GM13977 (cell line): Measurements from ENCODE around the gene ARHGAP36.

ENCODE experiments used
- DNase-seq: peaks from one replicate; pipeline ENCODE4 v3.0.0; 2012; ENCODE audit warnings: low spot score
- CTCF ChIP-seq: IDR thresholded peaks from 2 replicates; pipeline ENCODE4 v1.5.1; 2012; ENCODE audit warnings: mild to moderate bottlenecking, control low read depth; ENCODE audit not compliant: insufficient read depth; ENCODE audit errors: extremely low read depth, missing control alignments
- in situ Hi-C: fragments of 300-500 bp; cut with MboI; formaldehyde crosslinking; loops from one replicate; pipeline ENCODE4 v1.12.0; 2022; ENCODE audit warnings: low sequenced_read_pairs, low pct_unique_long_range_greater_than_20kb, mixed read lengths, inconsistent platforms; ENCODE audit not compliant: unreplicated experiment

Gene ARHGAP36, protein sequence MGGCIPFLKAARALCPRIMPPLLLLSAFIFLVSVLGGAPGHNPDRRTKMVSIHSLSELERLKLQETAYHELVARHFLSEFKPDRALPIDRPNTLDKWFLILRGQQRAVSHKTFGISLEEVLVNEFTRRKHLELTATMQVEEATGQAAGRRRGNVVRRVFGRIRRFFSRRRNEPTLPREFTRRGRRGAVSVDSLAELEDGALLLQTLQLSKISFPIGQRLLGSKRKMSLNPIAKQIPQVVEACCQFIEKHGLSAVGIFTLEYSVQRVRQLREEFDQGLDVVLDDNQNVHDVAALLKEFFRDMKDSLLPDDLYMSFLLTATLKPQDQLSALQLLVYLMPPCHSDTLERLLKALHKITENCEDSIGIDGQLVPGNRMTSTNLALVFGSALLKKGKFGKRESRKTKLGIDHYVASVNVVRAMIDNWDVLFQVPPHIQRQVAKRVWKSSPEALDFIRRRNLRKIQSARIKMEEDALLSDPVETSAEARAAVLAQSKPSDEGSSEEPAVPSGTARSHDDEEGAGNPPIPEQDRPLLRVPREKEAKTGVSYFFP

GRCh38 chrX:131058136-131058868, at the start of gene ARHGAP36:
Gene ARHGAP36, plus strand, starts transcription at chrX:131058346. Its CDS starts 23,320 bp downstream, at chrX:131081666.
- in situ Hi-C loops, result no loop called here
- no peak for DNase-seq
- no peak for TF ChIP-seq CTCF

- in situ Hi-C loops, result no loop called here
- TF ChIP-seq CTCF, result no peak
- DNase-seq, result no peak
Measured at GRCh38 chrX:131010186-131010585, 48.0 kb upstream of the ARHGAP36 start.

GRCh38 chrX:131025336-131025735, 32.8 kb upstream of the ARHGAP36 start:
- TF ChIP-seq CTCF, result no peak
- DNase-seq, result no peak
- in situ Hi-C loops, result no loop called here

DNA sequence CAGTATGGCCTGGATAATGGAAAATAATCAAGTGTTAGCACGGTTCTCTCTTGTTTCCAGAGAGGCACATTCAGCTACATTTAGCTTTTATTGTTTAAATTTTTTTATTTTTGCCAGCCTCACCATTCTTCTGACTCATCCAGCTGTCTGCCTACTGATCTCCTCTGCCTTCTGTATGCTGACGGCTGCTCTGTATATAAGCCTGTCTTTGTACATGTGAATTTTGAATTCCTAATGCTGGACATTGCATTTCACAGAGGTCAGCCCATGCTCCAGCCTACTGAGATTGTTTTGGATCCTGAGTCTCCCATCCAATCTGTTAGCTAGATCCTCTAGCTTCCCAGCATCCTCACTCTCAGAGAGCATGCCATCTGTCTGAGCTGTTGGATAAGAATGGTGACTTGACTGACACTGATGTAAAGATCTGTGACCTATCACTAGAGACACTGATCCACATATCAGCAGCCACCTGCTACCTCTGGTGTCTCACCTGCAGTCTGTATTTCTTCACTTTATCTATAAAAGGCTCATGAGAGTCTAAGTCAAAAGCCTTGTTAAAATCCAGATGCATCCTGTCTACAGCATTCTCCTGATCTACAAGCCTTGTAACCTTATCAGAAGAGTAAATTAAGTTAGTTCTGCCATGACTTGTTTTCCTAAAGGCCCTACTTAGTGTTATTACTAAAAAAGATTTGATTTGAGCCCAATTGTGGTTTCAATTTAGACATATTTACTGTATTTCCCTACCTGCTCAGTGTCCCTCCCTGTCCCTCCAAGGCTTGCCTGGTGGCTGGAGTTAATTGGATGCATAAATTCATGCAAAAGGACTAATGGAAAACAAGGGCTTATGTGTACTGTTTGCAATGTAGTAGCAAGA, 25.6 kb upstream of the ARHGAP36 start:
- no peak for DNase-seq
- in situ Hi-C loops, result no loop called here
- no peak for TF ChIP-seq CTCF

DNA sequence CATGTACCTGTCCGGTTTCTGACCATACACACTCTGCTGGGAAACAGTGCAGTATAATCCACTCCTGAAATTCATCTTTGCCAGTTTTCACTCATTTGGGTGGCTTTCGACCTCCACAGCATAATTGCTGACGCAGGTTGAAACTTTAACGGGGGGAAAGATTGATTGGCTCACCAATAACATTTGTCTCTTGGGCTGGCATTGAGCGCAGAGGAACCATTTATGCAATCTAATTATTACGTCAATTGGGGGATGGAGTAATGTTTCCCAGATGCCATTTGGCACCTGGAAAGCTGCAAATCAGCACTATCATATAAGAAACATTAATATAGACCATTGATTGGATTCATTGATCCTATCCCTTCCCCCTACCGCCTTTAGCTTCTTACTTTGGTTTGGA, 24.1 kb upstream of the ARHGAP36 start:
- in situ Hi-C loops, result no loop called here
- TF ChIP-seq CTCF, result no peak
- no peak for DNase-seq

- no peak for DNase-seq
- TF ChIP-seq CTCF, result no peak
Measured at GRCh38 chrX:131040781-131041180, 17.4 kb upstream of the ARHGAP36 start.

More at GRCh38 chrX:131040781-131041180, 17.4 kb upstream of the ARHGAP36 start:
- in situ Hi-C loops, result no loop called here
